Activated CD8-positive, alpha-beta T cell treated with anti-CD3 and anti-CD28 coated beads for 36 hours (primary cell): Measurements from ENCODE around the gene RNF180. TPM values are rescaled to one million over a fixed set of nuclear protein-coding genes. Genes with fewer than 3 reads are reported as not detected.
"Not testable (repeated sequence)": the region's sequence is repeated elsewhere in the genome, so short reads cannot be mapped to it uniquely, and the experiment has no call there.

ENCODE experiments used
- ATAC-seq: fragments of 200-7000 bp; cut with Tn5 transposase; one replicate; pipeline ENCODE4 v1.10.0; 2021; ENCODE audit warnings: mild to moderate bottlenecking, moderate library complexity
- CTCF ChIA-PET: fragments of 350-600 bp; sonication (Branson Sonifier 250); formaldehyde crosslinking; loops from one replicate; lab custom pipeline; 2021; ENCODE audit warnings: antibody characterized with exemption; lab: Charles Lee
- POLR2A ChIA-PET: fragments of 350-600 bp; sonication (Branson Sonifier 250); formaldehyde crosslinking; loops from one replicate; lab custom pipeline; 2021; ENCODE audit warnings: antibody characterized with exemption; lab: Charles Lee
- DNase-seq: peaks from one replicate; pipeline ENCODE4 v3.0.0-alpha.2; 2020
- H3K27ac Mint-ChIP-seq: one replicate; pipeline ENCODE4 v1.8.0; 2021; ENCODE audit warnings: mild to moderate bottlenecking, mixed read lengths
- H3K27me3 Mint-ChIP-seq: one replicate; pipeline ENCODE4 v1.8.0; 2021; ENCODE audit warnings: mixed read lengths
- H3K36me3 Mint-ChIP-seq: one replicate; pipeline ENCODE4 v1.8.0; 2021; ENCODE audit warnings: low read depth, mixed read lengths
- H3K4me1 Mint-ChIP-seq: one replicate; pipeline ENCODE4 v1.8.0; 2021; ENCODE audit warnings: low read depth, mixed read lengths
- H3K4me3 Mint-ChIP-seq: one replicate; pipeline ENCODE4 v1.8.0; 2021; ENCODE audit warnings: mild to moderate bottlenecking, moderate library complexity, mixed read lengths
- H3K9me3 Mint-ChIP-seq: one replicate; pipeline ENCODE4 v1.8.0; 2021; ENCODE audit warnings: mixed read lengths
- CTCF ChIP-seq: fragments of 200-600 bp; IDR thresholded peaks from one replicate; pipeline ENCODE4 v1.8.0; 2022; ENCODE audit warnings: antibody characterized with exemption, mild to moderate bottlenecking
- intact Hi-C: fragments of 100-400 bp; cut with micrococcal nuclease; formaldehyde crosslinking; loops from one replicate; pipeline ENCODE4 v1.10.0; 2022
- total RNA-seq, 2 experiments: library from RNA; stranded (reverse); gene quantifications; one replicate each; pipeline ENCODE4 v1.2.3, GENCODE V29; 2021

Gene RNF180
- total RNA-seq, 2 experiments from 2014 or later = not detected

GRCh38 chr5:64347309-64347708, 181.7 kb downstream of the RNF180 start:
- TF ChIP-seq CTCF = no peak
- POLR2A ChIA-PET = no interaction called here
- Mint-ChIP-seq H3K27me3 (no peaks in the 10 kb centered on the region), H3K4me1 (no peaks in the 10 kb centered on the region), H3K27ac (no peak overlapping the region), H3K9me3 (peaks cover 4% of the 10 kb centered on the region), H3K4me3 (no peak overlapping the region), H3K36me3 (no peaks in the 10 kb centered on the region)
- intact Hi-C loops = no loop called here
- no peak for DNase-seq
- ATAC-seq = no peak
- CTCF ChIA-PET = no interaction called here

GRCh38 chr5:64364426-64364825, 198.8 kb downstream of the RNF180 start:
- Mint-ChIP-seq H3K9me3 (peaks cover 10% of the 10 kb centered on the region), H3K4me3 (no peak overlapping the region), H3K27ac (no peak overlapping the region), H3K4me1 (no peaks in the 10 kb centered on the region), H3K27me3 (no peaks in the 10 kb centered on the region), H3K36me3 (no peaks in the 10 kb centered on the region)
- intact Hi-C loops = no loop called here
- DNase-seq = no peak
- no peak for ATAC-seq
- POLR2A ChIA-PET = no interaction called here
- CTCF ChIA-PET = no interaction called here
- TF ChIP-seq CTCF = no peak

DNA sequence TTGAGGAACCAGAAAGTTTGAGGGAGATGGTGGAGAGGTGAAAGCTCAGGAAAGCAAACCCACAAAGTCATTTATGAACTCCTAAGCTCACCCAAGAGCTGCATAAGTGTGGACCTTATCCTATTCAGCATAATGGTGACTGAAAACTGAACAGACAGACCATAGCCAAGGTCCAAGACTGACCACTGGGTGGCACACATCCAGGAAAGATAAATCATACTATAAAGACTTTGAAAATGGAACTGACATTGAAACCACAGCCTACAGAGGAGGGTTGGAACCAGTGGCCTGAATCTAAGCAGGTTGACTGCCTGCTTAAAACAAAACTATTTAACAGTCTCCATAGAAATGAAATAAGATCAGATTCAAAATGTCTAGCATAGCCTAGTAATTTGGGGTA, 219.1 kb downstream of the RNF180 start:
- Mint-ChIP-seq H3K4me3 (no peak overlapping the region), H3K27ac (no peak overlapping the region), H3K27me3 (no peaks in the 10 kb centered on the region), H3K36me3 (no peaks in the 10 kb centered on the region), H3K4me1 (no peaks in the 10 kb centered on the region), H3K9me3 (no peaks in the 10 kb centered on the region)
- ATAC-seq (no peak), DNase-seq (no peak)
- CTCF ChIA-PET = no interaction called here
- no peak for TF ChIP-seq CTCF
- intact Hi-C loops = no loop called here
- POLR2A ChIA-PET = no interaction called here

DNA sequence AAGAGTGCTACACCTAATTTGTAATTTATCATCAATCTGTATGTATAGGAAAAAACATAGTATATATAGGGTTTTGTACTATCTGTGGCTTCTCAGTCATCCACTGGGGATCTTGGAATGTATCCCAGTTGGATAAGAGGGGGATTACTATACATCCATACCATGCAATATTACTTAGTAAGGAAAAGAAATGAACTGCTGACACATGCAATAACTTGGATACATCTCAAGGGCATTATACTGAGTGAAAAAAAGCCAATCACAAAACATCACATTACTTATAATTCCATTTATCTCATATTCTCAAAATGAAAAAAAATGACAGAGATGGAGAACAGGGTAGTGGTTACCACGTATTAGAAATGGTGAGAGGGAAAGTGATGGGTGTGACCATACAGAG, 231.9 kb downstream of the RNF180 start:
- POLR2A ChIA-PET = no interaction called here

GRCh38 chr5:64398735-64399134, 233.1 kb downstream of the RNF180 start:
- POLR2A ChIA-PET = interaction anchor here (1.0 kb wide), 1 partner anchor 288 kb away, joined by 3 read pairs; no protein-coding TSS in a partner anchor
- H3K9me3 Mint-ChIP-seq, H3K27ac Mint-ChIP-seq, CTCF ChIA-PET, H3K27me3 Mint-ChIP-seq, DNase-seq, H3K4me3 Mint-ChIP-seq, intact Hi-C loops, ATAC-seq, H3K4me1 Mint-ChIP-seq, H3K36me3 Mint-ChIP-seq: not testable (repeated sequence)

More for the DNA sequence above, 231.9 kb downstream of the RNF180 start:
- H3K27me3 Mint-ChIP-seq = no peaks in the 10 kb centered on the region
- no peak overlapping the region for H3K27ac Mint-ChIP-seq
- H3K9me3 Mint-ChIP-seq = peaks cover 8% of the 10 kb centered on the region
- DNase-seq = no peak
- no peak overlapping the region for H3K4me3 Mint-ChIP-seq
- no peaks in the 10 kb centered on the region for H3K4me1 Mint-ChIP-seq
- H3K36me3 Mint-ChIP-seq = no peaks in the 10 kb centered on the region
- ATAC-seq = no peak
- no peak for TF ChIP-seq CTCF
- CTCF ChIA-PET = no interaction called here
- intact Hi-C loops = no loop called here

GRCh38 chr5:64407103-64407825, 241.6 kb downstream of the RNF180 start:
- ATAC-seq, H3K4me1 Mint-ChIP-seq, POLR2A ChIA-PET, intact Hi-C loops, CTCF ChIA-PET, H3K4me3 Mint-ChIP-seq, H3K36me3 Mint-ChIP-seq, H3K27me3 Mint-ChIP-seq, H3K27ac Mint-ChIP-seq, DNase-seq, H3K9me3 Mint-ChIP-seq: not testable (repeated sequence)
